GM23338 (cell line): ENCODE results near the gene CARD9. TPM values are rescaled to one million over a fixed set of nuclear protein-coding genes. Genes with fewer than 3 reads are reported as not detected.

Experiments
- ATAC-seq: fragments of 200-7000 bp; cut with Tn5 transposase; 3 replicates; pipeline ENCODE4 v1.9.1; 2020
- DNase-seq: peaks from one replicate; pipeline ENCODE4 v3.0.0-alpha.2; 2015; ENCODE audit warnings: low spot score
- H2AFZ ChIP-seq: fragments of 200-600 bp; sonication (generic); 2 replicates; pipeline ENCODE4 v1.8.0; 2016; ENCODE audit warnings: antibody characterized with exemption, mild to moderate bottlenecking, moderate library complexity
- H3F3A ChIP-seq: fragments of 200-600 bp; sonication (generic); replicated peaks from 2 replicates; pipeline ENCODE4 v1.8.0; 2017; ENCODE audit warnings: antibody characterized with exemption, mixed run types, low read depth
- H3K27ac ChIP-seq: fragments of 200-600 bp; sonication (generic); 2 replicates; pipeline ENCODE4 v1.6.1; 2016; ENCODE audit warnings: low read depth
- H3K27me3 ChIP-seq: fragments of 200-600 bp; sonication (generic); 2 replicates; pipeline ENCODE4 v1.8.0; 2016; ENCODE audit warnings: mild to moderate bottlenecking, mixed run types, moderate library complexity; ENCODE audit not compliant: insufficient read depth
- H3K36me3 ChIP-seq: fragments of 200-600 bp; sonication (generic); 2 replicates; pipeline ENCODE4 v1.8.0; 2016; ENCODE audit warnings: mild to moderate bottlenecking; ENCODE audit not compliant: insufficient read depth
- H3K4me1 ChIP-seq: fragments of 200-600 bp; sonication (generic); 2 replicates; pipeline ENCODE4 v1.8.0; 2016; ENCODE audit warnings: mild to moderate bottlenecking, moderate library complexity; ENCODE audit not compliant: insufficient read depth
- H3K4me2 ChIP-seq: fragments of 200-600 bp; sonication (generic); 2 replicates; pipeline ENCODE4 v1.7.1; 2017; ENCODE audit warnings: mixed run types
- H3K4me3 ChIP-seq: fragments of 200-600 bp; sonication (generic); 2 replicates; pipeline ENCODE4 v1.6.1; 2016; ENCODE audit warnings: mixed run types
- H3K79me2 ChIP-seq: fragments of 200-600 bp; sonication (generic); replicated peaks from 2 replicates; pipeline ENCODE4 v1.8.0; 2017; ENCODE audit warnings: mild to moderate bottlenecking; ENCODE audit not compliant: insufficient read depth
- H3K9me2 ChIP-seq: fragments of 200-600 bp; sonication (generic); 2 replicates; pipeline ENCODE4 v1.8.0; 2017; ENCODE audit not compliant: insufficient read depth
- H4K20me1 ChIP-seq: fragments of 200-600 bp; sonication (generic); replicated peaks from 2 replicates; pipeline ENCODE4 v1.8.0; 2017; ENCODE audit warnings: mild to moderate bottlenecking; ENCODE audit not compliant: insufficient read depth
- H3K27ac Mint-ChIP-seq: 2 replicates; pipeline ENCODE4 v1.8.0; 2020; ENCODE audit warnings: inconsistent platforms, mild to moderate bottlenecking, moderate library complexity, mixed read lengths
- H3K27me3 Mint-ChIP-seq: 3 replicates; pipeline ENCODE4 v1.8.0; 2022; ENCODE audit warnings: low read depth, mild to moderate bottlenecking, moderate library complexity, mixed read lengths, inconsistent platforms; ENCODE audit not compliant: insufficient read depth, poor library complexity
- H3K36me3 Mint-ChIP-seq: 3 replicates; pipeline ENCODE4 v1.8.0; 2021; ENCODE audit warnings: low read depth, mild to moderate bottlenecking, inconsistent platforms, moderate library complexity, mixed read lengths
- H3K4me1 Mint-ChIP-seq: 3 replicates; pipeline ENCODE4 v1.8.0; 2020; ENCODE audit warnings: mild to moderate bottlenecking, inconsistent platforms, mixed read lengths
- H3K4me3 Mint-ChIP-seq: 3 replicates; pipeline ENCODE4 v1.8.0; 2021; ENCODE audit warnings: moderate library complexity, mild to moderate bottlenecking, inconsistent platforms, mixed read lengths
- H3K9me3 Mint-ChIP-seq: 3 replicates; pipeline ENCODE4 v1.8.0; 2020; ENCODE audit warnings: moderate library complexity, mild to moderate bottlenecking, inconsistent platforms, mixed read lengths
- CREB1 ChIP-seq: fragments of 250-450 bp; sonication (Bioruptor Pico); IDR thresholded peaks from 2 replicates; pipeline ENCODE4 v1.5.0; 2020; ENCODE audit warnings: low read depth, mild to moderate bottlenecking, moderate library complexity
- CTCF ChIP-seq, 2 experiments: fragments of 200-600 bp in 1 of 2; sonication (generic) in 1 of 2; conservative IDR thresholded peaks; 2 replicates each; pipeline versions ENCODE4 v1.5.1 to v1.6.1; 2016 to 2017; ENCODE audit warnings: antibody characterized with exemption in 2 of 2, low read depth in 2 of 2, mild to moderate bottlenecking in 2 of 2, moderate library complexity in 1 of 2
- EZH2 ChIP-seq: fragments of 200-600 bp; sonication (generic); IDR thresholded peaks from one replicate; pipeline ENCODE4 v1.8.0; 2017; ENCODE audit warnings: antibody characterized with exemption, mild to moderate bottlenecking, low read depth; ENCODE audit not compliant: unreplicated experiment
- EZH2phosphoT487 ChIP-seq: fragments of 200-600 bp; sonication (generic); IDR thresholded peaks from one replicate; pipeline ENCODE4 v1.8.1; 2018; ENCODE audit warnings: antibody characterized with exemption; ENCODE audit not compliant: unreplicated experiment
- JUNB ChIP-seq: IDR thresholded peaks from one replicate; pipeline ENCODE4 v1.6.1; 2016; ENCODE audit warnings: antibody characterized with exemption; ENCODE audit not compliant: unreplicated experiment
- NANOG ChIP-seq: IDR thresholded peaks from 2 replicates; pipeline ENCODE4 v1.6.1; 2016; ENCODE audit warnings: antibody characterized with exemption, borderline replicate concordance
- POLR2AphosphoS5 ChIP-seq: IDR thresholded peaks from 2 replicates; pipeline ENCODE4 v1.6.1; 2016; ENCODE audit warnings: antibody characterized with exemption, low read depth
- STAT1 ChIP-seq: IDR thresholded peaks from one replicate; pipeline ENCODE4 v1.6.1; 2016; ENCODE audit warnings: antibody characterized with exemption; ENCODE audit not compliant: unreplicated experiment
- ZNF114 ChIP-seq: fragments of 250-450 bp; sonication (Bioruptor Pico); IDR thresholded peaks from 2 replicates; pipeline ENCODE4 v1.5.0; 2020; ENCODE audit warnings: mild to moderate bottlenecking, moderate library complexity
- ZNF331 ChIP-seq: fragments of 250-450 bp; sonication (Bioruptor Pico); IDR thresholded peaks from 2 replicates; pipeline ENCODE4 v1.5.0; 2020; ENCODE audit warnings: low read depth, mild to moderate bottlenecking, moderate library complexity
- ZNF462 ChIP-seq: fragments of 250-450 bp; sonication (Bioruptor Pico); IDR thresholded peaks from 2 replicates; pipeline ENCODE4 v1.5.0; 2020; ENCODE audit warnings: mild to moderate bottlenecking, moderate library complexity
- polyA plus RNA-seq: library from polyadenylated mRNA; unstranded; fragments of >200 nt; fragmentation: Nextera tagmentation; extraction: Ambion mirVana; gene quantifications from 2 replicates; pipeline ENCODE4 v1.2.1, GENCODE V29; 2016
- total RNA-seq: library from RNA; depleted of rRNA; stranded (reverse); fragments of >200 nt; shearing (Covaris generic); gene quantifications from 2 replicates; pipeline ENCODE4 v1.2.3, GENCODE V29; 2014
- TF ChIP-seq, protein P1 (sequence below): IDR thresholded peaks from one replicate; pipeline ENCODE4 v1.6.1; 2018; ENCODE audit warnings: antibody characterized with exemption; ENCODE audit not compliant: unreplicated experiment
- TF ChIP-seq, protein P2 (sequence below): IDR thresholded peaks from 2 replicates; pipeline ENCODE4 v1.6.1; 2016; ENCODE audit warnings: antibody characterized with exemption

Gene CARD9
- total and polyA plus RNA-seq, 2 experiments from 2014 or later, result 0.49 to 0.63 TPM

GRCh38 chr9:136339958-136340310, 33.5 kb downstream of the CARD9 start:
- Histone ChIP-seq H3K4me1 (peaks cover 5% of the 10 kb centered on the region), H3K79me2 (no peaks in the 10 kb centered on the region), H3K4me2 (no peak overlapping the region), H3F3A (peaks cover 3% of the 10 kb centered on the region; the same call in 1 of the 2 replicates), H4K20me1 (no peaks in the 10 kb centered on the region; the same call in 1 of the 2 replicates), H3K9me2 (no peaks in the 10 kb centered on the region), H3K4me3 (no peak overlapping the region), H3K27ac (no peak overlapping the region), H2AFZ (no peak overlapping the region), H3K27me3 (no peaks in the 10 kb centered on the region), H3K36me3 (no peaks in the 10 kb centered on the region)
- no peak overlapping the region for H3K27ac Mint-ChIP-seq
- peaks cover 16% of the 10 kb centered on the region for H3K27me3 Mint-ChIP-seq
- H3K36me3 Mint-ChIP-seq, result no peaks in the 10 kb centered on the region
- TF ChIP-seq JUNB, result no peak
- TF ChIP-seq, protein P1, sequence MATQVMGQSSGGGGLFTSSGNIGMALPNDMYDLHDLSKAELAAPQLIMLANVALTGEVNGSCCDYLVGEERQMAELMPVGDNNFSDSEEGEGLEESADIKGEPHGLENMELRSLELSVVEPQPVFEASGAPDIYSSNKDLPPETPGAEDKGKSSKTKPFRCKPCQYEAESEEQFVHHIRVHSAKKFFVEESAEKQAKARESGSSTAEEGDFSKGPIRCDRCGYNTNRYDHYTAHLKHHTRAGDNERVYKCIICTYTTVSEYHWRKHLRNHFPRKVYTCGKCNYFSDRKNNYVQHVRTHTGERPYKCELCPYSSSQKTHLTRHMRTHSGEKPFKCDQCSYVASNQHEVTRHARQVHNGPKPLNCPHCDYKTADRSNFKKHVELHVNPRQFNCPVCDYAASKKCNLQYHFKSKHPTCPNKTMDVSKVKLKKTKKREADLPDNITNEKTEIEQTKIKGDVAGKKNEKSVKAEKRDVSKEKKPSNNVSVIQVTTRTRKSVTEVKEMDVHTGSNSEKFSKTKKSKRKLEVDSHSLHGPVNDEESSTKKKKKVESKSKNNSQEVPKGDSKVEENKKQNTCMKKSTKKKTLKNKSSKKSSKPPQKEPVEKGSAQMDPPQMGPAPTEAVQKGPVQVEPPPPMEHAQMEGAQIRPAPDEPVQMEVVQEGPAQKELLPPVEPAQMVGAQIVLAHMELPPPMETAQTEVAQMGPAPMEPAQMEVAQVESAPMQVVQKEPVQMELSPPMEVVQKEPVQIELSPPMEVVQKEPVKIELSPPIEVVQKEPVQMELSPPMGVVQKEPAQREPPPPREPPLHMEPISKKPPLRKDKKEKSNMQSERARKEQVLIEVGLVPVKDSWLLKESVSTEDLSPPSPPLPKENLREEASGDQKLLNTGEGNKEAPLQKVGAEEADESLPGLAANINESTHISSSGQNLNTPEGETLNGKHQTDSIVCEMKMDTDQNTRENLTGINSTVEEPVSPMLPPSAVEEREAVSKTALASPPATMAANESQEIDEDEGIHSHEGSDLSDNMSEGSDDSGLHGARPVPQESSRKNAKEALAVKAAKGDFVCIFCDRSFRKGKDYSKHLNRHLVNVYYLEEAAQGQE, result no peak
- no peak for TF ChIP-seq ZNF114 (CRISPR knock-in tag)
- no peak for TF ChIP-seq ZNF462 (CRISPR knock-in tag)
- TF ChIP-seq CTCF (conservative IDR thresholded peaks at IDR 0.05; ENCODE audit: low read depth in 2 of 2), result no peak
- no peak for TF ChIP-seq EZH2
- TF ChIP-seq, protein P2, sequence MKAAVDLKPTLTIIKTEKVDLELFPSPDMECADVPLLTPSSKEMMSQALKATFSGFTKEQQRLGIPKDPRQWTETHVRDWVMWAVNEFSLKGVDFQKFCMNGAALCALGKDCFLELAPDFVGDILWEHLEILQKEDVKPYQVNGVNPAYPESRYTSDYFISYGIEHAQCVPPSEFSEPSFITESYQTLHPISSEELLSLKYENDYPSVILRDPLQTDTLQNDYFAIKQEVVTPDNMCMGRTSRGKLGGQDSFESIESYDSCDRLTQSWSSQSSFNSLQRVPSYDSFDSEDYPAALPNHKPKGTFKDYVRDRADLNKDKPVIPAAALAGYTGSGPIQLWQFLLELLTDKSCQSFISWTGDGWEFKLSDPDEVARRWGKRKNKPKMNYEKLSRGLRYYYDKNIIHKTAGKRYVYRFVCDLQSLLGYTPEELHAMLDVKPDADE, result no peak
- TF ChIP-seq EZH2phosphoT487, result no peak
- TF ChIP-seq ZNF331, result no peak
- no peak for TF ChIP-seq CREB1 (CRISPR knock-in tag)
- TF ChIP-seq STAT1, result no peak
- no peak for TF ChIP-seq NANOG
- TF ChIP-seq POLR2AphosphoS5, result no peak
- ATAC-seq, result no peak
- H3K4me1 Mint-ChIP-seq, result peaks cover 3% of the 10 kb centered on the region
- no peak overlapping the region for H3K4me3 Mint-ChIP-seq
- no peaks in the 10 kb centered on the region for H3K9me3 Mint-ChIP-seq
- no peak for DNase-seq
